ENCODE data around the gene CFAP90. TPM values are rescaled to one million over a fixed set of nuclear protein-coding genes. Genes with fewer than 3 reads are reported as not detected.

Gene CFAP90
- total RNA-seq, 2 experiments from 2014 or later = not detected

- Mint-ChIP-seq H3K36me3 (ENCODE audit: low read depth) (peaks cover 2% of the 10 kb centered on the region), H3K4me1 (ENCODE audit: low read depth) (peaks cover 17% of the 10 kb centered on the region), H3K27ac (no peak overlapping the region), H3K9me3 (no peaks in the 10 kb centered on the region), H3K27me3 (peaks cover 37% of the 10 kb centered on the region), H3K4me3 (no peak overlapping the region)
- ChIA-PET CTCF (interaction anchor here (1.3 kb wide), 1 partner anchor 32 kb away, joined by 3 read pairs; no protein-coding TSS in a partner anchor), POLR2A (no interaction called here)
- DNase-seq = no peak
- ATAC-seq = no peak
- intact Hi-C loops (cut with micrococcal nuclease) = no loop called here
- TF ChIP-seq CTCF (IDR thresholded peaks at IDR 0.05) = no peak
Measured at GRCh38 chr5:7848296-7848695, 2.6 kb downstream of the CFAP90 start.

GRCh38 chr5:7846327-7846726 lies 4.6 kb downstream of the CFAP90 start:
- Mint-ChIP-seq H3K36me3 (ENCODE audit: low read depth) (peaks cover 2% of the 10 kb centered on the region), H3K27ac (no peak overlapping the region), H3K4me1 (ENCODE audit: low read depth) (peaks cover 5% of the 10 kb centered on the region), H3K4me3 (no peak overlapping the region), H3K27me3 (peaks cover 40% of the 10 kb centered on the region), H3K9me3 (no peaks in the 10 kb centered on the region)
- intact Hi-C loops (cut with micrococcal nuclease) = no loop called here
- POLR2A ChIA-PET = interaction anchor here (1.2 kb wide), 1 partner anchor 12 kb away, joined by 4 read pairs; no protein-coding TSS in a partner anchor
- no peak for TF ChIP-seq CTCF (IDR thresholded peaks at IDR 0.05)
- no peak for DNase-seq
- ATAC-seq = no peak
- CTCF ChIA-PET = interaction anchor here (1.1 to 2.0 kb wide), 3 partner anchors 9 to 12 kb away, joined by 3 to 6 read pairs (median 3); no protein-coding TSS in a partner anchor

GRCh38 chr5:7845557-7845956 lies 5.4 kb downstream of the CFAP90 start:
- no peaks in the 10 kb centered on the region for H3K9me3 Mint-ChIP-seq
- CTCF ChIA-PET = interaction anchor here (1.5 to 2.0 kb wide), 2 partner anchors 11 to 12 kb away, joined by 3 to 6 read pairs; no protein-coding TSS in a partner anchor

GRCh38 chr5:7844901-7845300 lies 6.0 kb downstream of the CFAP90 start:
- ChIA-PET CTCF (interaction anchor here (1.5 to 2.0 kb wide), 2 partner anchors 11 to 13 kb away, joined by 3 to 6 read pairs; no protein-coding TSS in a partner anchor), POLR2A (interaction anchor here (1.2 kb wide), 1 partner anchor 13 kb away, joined by 4 read pairs; no protein-coding TSS in a partner anchor)
- Mint-ChIP-seq H3K4me1 (ENCODE audit: low read depth) (peaks cover 3% of the 10 kb centered on the region), H3K27me3 (peaks cover 39% of the 10 kb centered on the region), H3K27ac (no peak overlapping the region), H3K36me3 (ENCODE audit: low read depth) (no peaks in the 10 kb centered on the region), H3K9me3 (no peaks in the 10 kb centered on the region), H3K4me3 (no peak overlapping the region)
- no peak for ATAC-seq
- no peak for TF ChIP-seq CTCF (IDR thresholded peaks at IDR 0.05)
- intact Hi-C loops (cut with micrococcal nuclease) = no loop called here
- DNase-seq = no peak

More at GRCh38 chr5:7845557-7845956, 5.4 kb downstream of the CFAP90 start:
- Mint-ChIP-seq H3K27me3 (peaks cover 38% of the 10 kb centered on the region), H3K4me1 (ENCODE audit: low read depth) (peaks cover 3% of the 10 kb centered on the region), H3K36me3 (ENCODE audit: low read depth) (no peaks in the 10 kb centered on the region), H3K4me3 (no peak overlapping the region), H3K27ac (no peak overlapping the region)
- TF ChIP-seq CTCF (IDR thresholded peaks at IDR 0.05) = no peak
- DNase-seq (no peak), ATAC-seq (no peak)
- POLR2A ChIA-PET = interaction anchor here (1.2 kb wide), 1 partner anchor 12 kb away, joined by 4 read pairs; no protein-coding TSS in a partner anchor
- intact Hi-C loops (cut with micrococcal nuclease) = no loop called here

GRCh38 chr5:7842531-7842930 lies 8.4 kb downstream of the CFAP90 start:
- Mint-ChIP-seq H3K27me3 (peaks cover 28% of the 10 kb centered on the region), H3K27ac (no peak overlapping the region), H3K4me1 (ENCODE audit: low read depth) (no peaks in the 10 kb centered on the region), H3K36me3 (ENCODE audit: low read depth) (no peaks in the 10 kb centered on the region), H3K9me3 (no peaks in the 10 kb centered on the region), H3K4me3 (no peak overlapping the region)
- no peak for ATAC-seq
- TF ChIP-seq CTCF (IDR thresholded peaks at IDR 0.05) = no peak
- ChIA-PET CTCF (no interaction called here), POLR2A (no interaction called here)
- intact Hi-C loops (cut with micrococcal nuclease) = no loop called here
- DNase-seq = no peak

Data from activated CD8-positive, alpha-beta T cell treated with anti-CD3 and anti-CD28 coated beads for 36 hours (primary cell).